HG02938 (cell line): ENCODE measurements around the gene EXOC6B.
"Not testable (repeated sequence)": the region's sequence is repeated elsewhere in the genome, so short reads cannot be mapped to it uniquely, and the experiment has no call there.

Experiments used
- ATAC-seq: cut with Tn5 transposase; IDR thresholded peaks from one replicate; pipeline ENCODE4 v1.9.1; 2021; ENCODE audit warnings: mild to moderate bottlenecking, moderate library complexity; ENCODE audit not compliant: unreplicated experiment

EXOC6B gene

GRCh38 chr2:72619626-72620025 is 206.2 kb downstream of the EXOC6B start:
- ATAC-seq, result no peak

DNA sequence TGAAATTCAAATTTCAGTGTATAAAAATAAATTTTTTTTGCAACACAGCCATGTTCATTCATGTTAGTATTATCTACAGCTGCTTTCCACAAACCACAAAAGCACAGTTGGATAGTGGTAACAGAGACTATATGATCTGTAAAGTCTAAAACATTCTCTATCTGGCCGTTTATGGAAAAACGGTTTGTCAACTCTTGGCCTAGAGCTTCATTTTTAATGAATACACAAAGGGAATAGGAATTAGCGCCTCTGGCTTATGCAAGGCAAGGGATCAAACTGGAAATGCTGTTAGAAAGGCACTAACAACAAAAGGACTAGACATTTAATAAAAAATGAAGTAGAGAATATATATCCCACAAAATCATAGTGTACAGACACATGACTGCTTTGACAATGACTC is 211.9 kb downstream of the EXOC6B start:
- no peak for ATAC-seq

GRCh38 chr2:72612614-72613160 is 213.1 kb downstream of the EXOC6B start:
- no peak for ATAC-seq

- ATAC-seq, result no peak
Observed at GRCh38 chr2:72607189-72607588, 218.6 kb downstream of the EXOC6B start.

DNA sequence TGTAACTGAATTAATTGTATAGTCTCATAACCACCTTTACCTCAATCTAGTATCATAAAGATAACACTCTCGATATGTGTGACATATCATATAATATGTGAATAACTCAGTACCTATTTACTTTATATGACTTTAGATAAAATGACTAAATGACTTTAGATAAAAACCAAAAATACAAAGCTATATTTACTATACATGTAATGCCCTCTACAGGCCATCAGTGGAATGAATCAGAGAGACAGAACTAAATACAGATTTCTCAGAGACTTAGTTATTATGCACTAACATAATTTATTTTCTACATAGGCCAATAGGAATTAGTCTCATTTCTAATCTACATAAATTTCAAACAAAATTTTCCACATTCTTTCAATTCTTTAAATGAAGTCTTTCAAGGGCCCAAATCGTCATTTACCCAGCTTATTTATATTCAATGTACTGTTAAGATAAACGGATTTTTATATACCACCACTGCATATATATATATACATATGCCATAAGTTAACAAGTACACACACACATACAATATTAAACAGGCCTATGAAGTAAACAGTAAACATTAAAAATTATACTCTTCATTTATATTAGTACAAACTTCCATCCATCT is 219.9 kb downstream of the EXOC6B start:
- no peak for ATAC-seq

DNA sequence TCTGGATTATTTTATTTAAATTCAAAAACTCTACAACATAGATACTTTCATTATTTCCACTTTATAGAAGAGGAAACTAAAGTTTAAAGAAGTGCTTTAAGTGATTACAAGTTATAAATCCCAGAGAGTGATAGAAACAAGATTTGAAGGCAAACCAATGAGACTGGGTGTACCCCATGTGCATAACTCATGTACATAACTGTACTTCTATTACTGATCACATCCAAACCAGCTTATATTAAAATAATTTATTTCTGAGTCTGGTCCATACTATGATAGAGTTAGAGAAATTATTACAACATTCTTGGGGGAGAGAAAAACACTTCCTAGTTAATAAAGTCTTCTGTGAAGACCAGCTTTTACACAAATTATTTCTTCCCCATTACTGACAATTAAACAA is 221.4 kb downstream of the EXOC6B start:
- ATAC-seq, result no peak

GRCh38 chr2:72603481-72603880 is 222.4 kb downstream of the EXOC6B start:
- ATAC-seq, result no peak

DNA sequence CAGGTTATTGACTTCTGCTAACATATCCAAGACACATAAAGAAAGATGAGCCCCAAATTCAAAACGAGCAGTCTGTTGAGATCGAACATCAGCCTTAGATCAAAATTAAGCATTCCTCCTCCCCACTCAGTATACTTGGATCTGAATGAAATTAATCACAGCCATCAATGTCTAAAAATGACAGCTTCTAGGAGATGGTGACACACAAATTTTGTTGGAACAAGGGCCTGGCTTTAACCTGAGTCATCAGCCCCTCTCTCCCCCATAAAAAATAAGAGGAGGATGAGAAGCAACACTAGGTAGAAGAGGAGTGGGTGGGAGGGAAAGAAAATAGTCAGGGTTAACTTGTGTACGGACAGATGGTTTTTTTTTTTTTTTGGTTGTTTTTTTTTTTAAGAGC is 223.1 kb downstream of the EXOC6B start:
- ATAC-seq, result no peak

- ATAC-seq, result no peak
Observed at GRCh38 chr2:72602095-72602494, 223.7 kb downstream of the EXOC6B start.

- not testable (repeated sequence) for ATAC-seq
Observed at GRCh38 chr2:72583836-72584235, 242.0 kb downstream of the EXOC6B start.

GRCh38 chr2:72583376-72583775 is 242.5 kb downstream of the EXOC6B start:
- no peak for ATAC-seq

GRCh38 chr2:72581560-72582181 is 244.2 kb downstream of the EXOC6B start:
- ATAC-seq, result no peak

DNA sequence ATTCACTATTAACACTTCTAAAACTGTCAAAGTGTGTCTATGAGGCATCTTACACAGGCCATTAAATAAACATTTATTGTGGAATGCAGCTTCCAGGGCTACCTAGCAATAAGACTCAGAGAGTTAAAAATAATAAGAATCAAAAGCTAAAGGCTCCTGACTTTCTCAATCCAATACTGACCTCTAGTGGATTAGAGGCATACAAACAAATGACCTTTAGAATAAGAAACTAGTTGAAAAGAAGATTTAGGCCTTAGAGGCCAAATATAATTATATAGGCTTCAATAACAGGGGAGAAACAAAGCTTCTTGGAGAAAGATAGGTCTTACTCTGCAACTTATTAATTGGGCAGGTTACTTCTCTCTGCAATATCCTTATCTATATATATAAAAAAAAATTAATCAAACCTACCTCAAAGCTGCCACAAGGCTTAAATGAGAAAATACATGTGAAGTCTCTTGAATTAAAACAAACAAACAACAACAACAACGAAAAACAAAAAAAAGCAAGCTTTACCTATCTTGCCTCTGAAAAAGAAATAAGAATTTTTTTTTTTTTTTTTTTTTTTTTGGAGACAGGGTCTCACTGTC is 246.1 kb downstream of the EXOC6B start:
- no peak for ATAC-seq

DNA sequence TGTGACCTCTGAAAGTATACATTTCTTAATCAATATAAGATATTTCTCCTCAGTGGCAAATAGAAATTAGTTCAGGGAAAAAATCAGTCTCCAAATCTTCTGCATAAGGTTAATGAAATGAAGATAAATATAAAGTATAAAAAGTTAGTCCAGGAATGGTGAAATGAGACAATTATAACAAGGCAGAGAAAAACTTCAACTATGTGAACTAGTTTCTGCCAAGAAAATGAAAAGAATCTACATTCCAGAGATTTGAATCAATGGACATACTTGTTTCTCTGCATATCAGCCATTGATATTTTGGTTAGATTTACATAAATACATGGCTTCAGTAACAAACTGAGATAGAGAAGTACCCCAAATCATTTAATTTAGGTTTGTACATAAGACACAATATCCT is 249.0 kb downstream of the EXOC6B start:
- ATAC-seq, result no peak

DNA sequence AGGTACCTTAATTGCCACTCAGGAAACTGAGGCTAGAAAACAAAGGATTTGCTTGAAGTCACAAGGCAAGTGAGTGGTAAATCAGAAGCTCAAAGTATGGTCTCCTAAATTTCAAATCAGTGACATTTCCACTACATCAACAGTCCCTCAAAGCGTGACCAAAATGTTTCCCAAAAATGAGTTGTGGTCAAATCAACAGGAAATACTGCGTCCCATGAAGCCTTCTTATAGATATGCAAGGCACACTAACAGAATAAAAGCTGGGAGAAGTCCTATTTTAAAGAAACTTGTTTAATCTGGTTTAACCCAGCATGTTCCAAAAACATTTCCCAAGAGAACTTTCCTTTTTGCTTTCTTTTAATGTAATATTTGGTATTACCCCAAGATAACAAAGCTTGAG is 249.4 kb downstream of the EXOC6B start:
- ATAC-seq, result no peak

GRCh38 chr2:72574886-72575285 is 250.9 kb downstream of the EXOC6B start:
- ATAC-seq, result no peak

DNA sequence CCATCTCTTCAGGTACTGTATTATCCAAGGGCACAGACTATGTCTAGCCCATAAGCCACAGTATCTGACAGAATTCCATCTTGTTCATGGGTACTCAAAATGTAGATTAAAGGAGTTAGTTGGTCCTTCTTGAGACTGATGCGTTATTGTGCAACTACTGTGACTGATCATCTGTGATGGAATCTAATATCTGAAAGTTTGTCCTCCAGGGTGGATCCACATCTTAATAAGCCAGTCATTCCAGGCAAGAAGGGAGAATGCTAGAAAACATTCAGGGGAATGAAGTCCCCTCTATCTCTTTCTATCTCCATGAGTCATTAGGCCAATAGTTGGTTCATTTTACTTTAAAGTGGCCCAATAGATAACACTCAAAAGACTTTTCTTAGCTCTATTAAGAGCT is 252.6 kb downstream of the EXOC6B start:
- no peak for ATAC-seq

DNA sequence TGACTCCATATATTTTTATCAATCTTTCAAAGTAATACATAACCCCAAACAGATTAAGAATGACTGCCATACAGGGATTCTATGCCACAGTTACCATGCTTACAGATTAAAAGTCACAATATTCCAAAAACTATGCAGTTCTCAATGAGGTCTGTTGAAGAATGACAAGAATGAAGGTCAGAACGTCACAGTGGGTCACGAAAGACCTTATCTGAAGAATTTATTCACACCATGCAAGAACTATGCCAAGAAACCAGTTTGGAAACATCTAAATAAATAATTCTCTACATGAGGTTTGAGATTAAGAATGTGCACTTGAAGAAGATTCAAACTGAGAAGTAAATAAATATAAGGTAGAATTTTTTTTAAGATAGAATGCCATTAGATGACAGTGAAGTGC is 253.3 kb downstream of the EXOC6B start:
- no peak for ATAC-seq

- ATAC-seq, result no peak
Observed at GRCh38 chr2:72570413-72570812, 255.4 kb downstream of the EXOC6B start.

DNA sequence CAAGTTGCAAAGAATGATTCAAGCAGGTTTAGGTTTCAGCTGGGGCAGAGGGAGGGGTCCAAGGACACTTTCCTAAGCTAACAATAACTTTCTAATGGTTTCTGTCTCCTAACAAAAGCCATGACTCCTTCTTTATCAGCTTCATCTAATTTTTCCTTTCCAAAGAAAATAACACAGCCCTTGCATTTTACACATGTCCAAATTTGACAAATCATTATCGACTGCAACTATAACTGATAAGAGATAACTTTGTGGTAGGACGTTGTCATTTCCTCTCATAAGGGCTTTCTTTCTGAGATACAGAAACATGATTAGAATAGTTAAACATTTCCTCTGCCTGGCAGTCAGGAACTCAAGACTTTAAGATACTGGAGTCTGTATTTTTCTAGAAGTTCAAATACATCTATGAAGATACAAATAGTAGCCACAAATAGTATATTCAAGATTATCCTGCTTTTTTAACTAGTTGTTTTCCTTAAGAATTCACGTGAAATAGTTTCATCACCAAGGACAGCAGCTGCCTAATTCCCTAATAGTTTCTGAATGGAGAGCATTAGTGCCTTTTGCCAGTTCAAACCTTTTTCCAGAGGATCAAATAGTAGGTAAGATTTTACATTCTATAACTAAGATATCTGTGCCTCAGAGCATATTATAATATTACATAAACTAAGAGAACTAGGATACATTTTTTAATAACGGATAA is 263.2 kb downstream of the EXOC6B start:
- no peak for ATAC-seq

DNA sequence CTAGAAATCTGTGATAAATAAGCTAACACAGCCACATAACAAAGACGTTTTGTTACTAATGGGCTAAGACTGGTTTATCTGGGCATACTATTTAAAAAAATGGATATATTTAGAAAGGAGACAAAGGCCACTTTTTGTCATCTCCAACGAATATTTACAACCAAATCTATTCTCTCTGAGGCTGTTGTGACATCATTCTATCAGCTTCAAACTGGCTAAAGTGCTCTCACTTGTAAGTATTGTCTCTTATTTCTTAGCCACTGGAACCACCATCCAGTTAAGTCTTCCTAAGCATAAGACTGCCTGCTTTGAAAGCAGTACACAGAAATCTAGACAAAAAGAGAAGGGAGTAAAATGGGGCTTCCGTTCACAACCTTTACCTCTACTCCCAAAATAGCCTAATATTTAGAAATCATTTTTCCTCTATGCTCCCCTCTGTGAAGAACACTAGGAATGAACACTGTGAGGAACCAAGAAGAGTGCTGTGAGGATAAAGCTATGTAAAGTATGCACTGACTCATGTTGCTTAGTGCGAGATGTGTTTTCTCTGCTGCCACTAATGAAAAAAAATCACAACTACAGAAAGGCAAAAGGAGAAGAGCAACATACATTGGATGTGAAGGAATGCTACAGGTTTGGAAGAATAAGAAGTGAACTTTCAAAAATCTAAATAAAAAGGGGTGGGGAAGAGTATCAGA is 264.1 kb downstream of the EXOC6B start:
- ATAC-seq, result no peak
